Adrenal gland (tissue), 5 donors: ENCODE measurements around the gene SYNRG.
"Not testable (repeated sequence)": the region's sequence is repeated elsewhere in the genome, so short reads cannot be mapped to it uniquely, and the experiment has no call there.

Experiments
- POLR2A ChIP-seq, 2 donors: fragments of 450-650 bp; IDR thresholded peaks; one replicate each; pipeline ENCODE4 v1.6.1; 2017; ENCODE audit warnings: antibody characterized with exemption in 2 of 2, mild to moderate bottlenecking in 2 of 2, moderate library complexity in 1 of 2
- TF ChIP-seq, protein P1 (sequence below), 6 experiments: fragments of 450-650 bp in 4 of 6; fragments of 200-600 bp in 2 of 6; sonication (generic) in 1 of 6; IDR thresholded peaks; 1 replicate in 5 of 6; 2 replicates in 1 of 6; pipeline versions ENCODE4 v1.5.1 to v1.8.0; 2016 to 2021; ENCODE audit warnings: antibody characterized with exemption in 6 of 6, mild to moderate bottlenecking in 2 of 6, moderate library complexity in 1 of 6
- donor health status: DM: no; HTN: no; CAD: no.

DNA sequence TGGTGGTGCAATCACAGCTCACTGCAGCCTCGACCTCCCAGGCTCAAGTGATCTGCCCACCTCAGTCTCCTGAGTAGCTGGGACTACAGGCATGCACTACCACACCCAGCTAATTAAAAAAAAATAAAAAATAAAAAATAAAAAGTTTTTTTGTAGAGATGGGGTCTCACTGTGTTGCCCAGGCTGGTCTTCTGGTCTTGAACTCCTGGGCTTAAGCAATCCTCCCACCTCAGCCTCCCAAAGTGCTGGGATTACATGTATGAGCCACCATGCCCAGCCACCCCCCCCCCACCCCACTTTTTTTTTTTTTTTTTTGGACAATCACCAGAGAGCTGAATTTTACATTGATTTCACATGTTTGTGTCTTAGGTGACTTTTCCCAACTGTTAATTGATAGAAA lies 97.6 kb downstream of the SYNRG start:
- TF ChIP-seq, protein P1, sequence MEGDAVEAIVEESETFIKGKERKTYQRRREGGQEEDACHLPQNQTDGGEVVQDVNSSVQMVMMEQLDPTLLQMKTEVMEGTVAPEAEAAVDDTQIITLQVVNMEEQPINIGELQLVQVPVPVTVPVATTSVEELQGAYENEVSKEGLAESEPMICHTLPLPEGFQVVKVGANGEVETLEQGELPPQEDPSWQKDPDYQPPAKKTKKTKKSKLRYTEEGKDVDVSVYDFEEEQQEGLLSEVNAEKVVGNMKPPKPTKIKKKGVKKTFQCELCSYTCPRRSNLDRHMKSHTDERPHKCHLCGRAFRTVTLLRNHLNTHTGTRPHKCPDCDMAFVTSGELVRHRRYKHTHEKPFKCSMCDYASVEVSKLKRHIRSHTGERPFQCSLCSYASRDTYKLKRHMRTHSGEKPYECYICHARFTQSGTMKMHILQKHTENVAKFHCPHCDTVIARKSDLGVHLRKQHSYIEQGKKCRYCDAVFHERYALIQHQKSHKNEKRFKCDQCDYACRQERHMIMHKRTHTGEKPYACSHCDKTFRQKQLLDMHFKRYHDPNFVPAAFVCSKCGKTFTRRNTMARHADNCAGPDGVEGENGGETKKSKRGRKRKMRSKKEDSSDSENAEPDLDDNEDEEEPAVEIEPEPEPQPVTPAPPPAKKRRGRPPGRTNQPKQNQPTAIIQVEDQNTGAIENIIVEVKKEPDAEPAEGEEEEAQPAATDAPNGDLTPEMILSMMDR (IDR thresholded peaks at IDR 0.05) = not testable (repeated sequence)
- TF ChIP-seq POLR2A (IDR thresholded peaks at IDR 0.05) = not testable (repeated sequence)
